Transverse colon (tissue), 4 donors: ENCODE data around the gene HDAC4. TPM values are rescaled to one million over a fixed set of nuclear protein-coding genes. Genes with fewer than 3 reads are reported as not detected.
"Not testable (repeated sequence)": the region's sequence is repeated elsewhere in the genome, so short reads cannot be mapped to it uniquely, and the experiment has no call there.

Source experiments
- DNase-seq: peaks from one replicate; pipeline ENCODE4 v3.0.0-alpha.2; 2019
- H3K27ac ChIP-seq, 4 donors: fragments of 200-600 bp; sonication (generic); 2 replicates each; pipeline ENCODE4 v1.5.1; 2016 to 2018; ENCODE audit warnings: inconsistent platforms in 4 of 4
- H3K27me3 ChIP-seq: fragments of 200-600 bp; sonication (generic); 2 replicates; pipeline ENCODE4 v1.5.1; 2017; ENCODE audit warnings: inconsistent platforms
- H3K36me3 ChIP-seq, 4 donors: fragments of 200-600 bp; sonication (generic); 2 replicates each; pipeline ENCODE4 v1.5.1; 2017 to 2019; ENCODE audit warnings: inconsistent platforms in 4 of 4
- H3K4me1 ChIP-seq, 4 donors: fragments of 200-600 bp; sonication (generic); 2 replicates each; pipeline ENCODE4 v1.5.1; 2017 to 2020; ENCODE audit warnings: inconsistent platforms in 4 of 4
- H3K4me3 ChIP-seq, 4 donors: fragments of 200-600 bp; sonication (generic); 1 replicate in 1 of 4; 2 replicates in 3 of 4; pipeline versions ENCODE4 v1.5.1 to v1.6.1; 2017 to 2019; ENCODE audit warnings: inconsistent platforms in 4 of 4
- H3K9me3 ChIP-seq, 2 donors: fragments of 200-600 bp; sonication (generic); 2 replicates each; pipeline ENCODE4 v1.5.1; 2017 to 2019; ENCODE audit warnings: inconsistent platforms in 2 of 2
- CTCF ChIP-seq, 5 experiments: fragments of 200-600 bp in 3 of 5; fragments of 450-650 bp in 2 of 5; sonication (generic) in 3 of 5; IDR thresholded peaks; 1 replicate in 2 of 5; 2 replicates in 3 of 5; pipeline ENCODE4 v1.5.1; 2016 to 2017; ENCODE audit warnings: antibody characterized with exemption in 5 of 5, inconsistent platforms in 3 of 5, mild to moderate bottlenecking in 2 of 5, moderate library complexity in 1 of 5
- EP300 ChIP-seq: sonication (generic); formaldehyde crosslinking; IDR thresholded peaks from one replicate; pipeline ENCODE4 v1.6.1; 2017; ENCODE audit warnings: antibody characterized with exemption, low read depth
- POLR2A ChIP-seq: fragments of 450-650 bp; IDR thresholded peaks from one replicate; pipeline ENCODE4 v1.6.1; 2016; ENCODE audit warnings: antibody characterized with exemption, mild to moderate bottlenecking, moderate library complexity
- POLR2AphosphoS5 ChIP-seq, 3 donors: sonication (generic); formaldehyde crosslinking; IDR thresholded peaks; one replicate each; pipeline ENCODE4 v1.6.1; 2016; ENCODE audit warnings: antibody characterized with exemption in 3 of 3
- WGBS, 2 donors: methylation state at CpG; one replicate each; pipeline ENCODE4 v1.1.5; 2018; ENCODE audit warnings: low coverage in 1 of 2; 5-methylcytosine and 5-hydroxymethylcytosine counted together
- in situ Hi-C, 4 donors: fragments of 200-750 bp; cut with MboI; loops; one replicate each; pipeline versions ENCODE4 v1.15.0 to v1.15.1; 2017; ENCODE audit warnings: low sequenced_read_pairs in 3 of 4, low pct_ligation_motif_present in 1 of 4, low pct_unique_long_range_greater_than_20kb in 1 of 4
- intact Hi-C: fragments of 100-400 bp; cut with DNase I; formaldehyde crosslinking; loops from one replicate; pipeline ENCODE4 v1.15.1; 2023; ENCODE audit warnings: low total_unique reads
- total RNA-seq, 4 donors: library from RNA; depleted of rRNA; stranded (reverse); fragments of >200 nt; gene quantifications; one replicate each; pipeline ENCODE4 v1.1.0, GENCODE V29; 2016

HDAC4 gene
- total RNA-seq, 4 donors from 2014 or later, result 33.9 to 192 (median 112) TPM

GRCh38 chr2:239039479-239039861 lies 361.4 kb downstream of the HDAC4 start:
- peaks cover 0 to 4% (median 0%) of the 10 kb centered on the region in 4 donors for H3K4me1 ChIP-seq
- DNase-seq, result no peak
- H3K36me3 ChIP-seq, result no peaks in the 10 kb centered on the region
- no peak overlapping the region for H3K27ac ChIP-seq
- no peak overlapping the region for H3K4me3 ChIP-seq
- intact Hi-C loops, result loop anchor here (10.0 kb wide), 1 partner anchor 1105 kb away; the partner anchor contains the start of gene OTOS
- no peak for TF ChIP-seq EP300
- no peak for TF ChIP-seq POLR2AphosphoS5 (IDR thresholded peaks at IDR 0.05)
- TF ChIP-seq POLR2A, result no peak
- no peak for TF ChIP-seq CTCF (IDR thresholded peaks at IDR 0.05)
- H3K27me3 ChIP-seq, result no peaks in the 10 kb centered on the region
- in situ Hi-C loops, result loop anchor here in 2 of 4 donors (10.0 to 25.0 kb wide), 2 partner anchors 845 to 948 kb away; no protein-coding TSS in a partner anchor
- H3K9me3 ChIP-seq, result no peaks in the 10 kb centered on the region
- 77% methylated on average over 11 of the region's 11 CpGs; no CpG with 5 or more reads in 1 of the 2 donors for WGBS, 2 donors

GRCh38 chr2:239038773-239039478 lies 361.9 kb downstream of the HDAC4 start:
- H3K9me3 ChIP-seq, result no peaks in the 10 kb centered on the region
- DNase-seq, result no peak

GRCh38 chr2:239038284-239038683 lies 362.5 kb downstream of the HDAC4 start:
- H3K27me3 ChIP-seq, result peaks cover 12% of the 10 kb centered on the region
- not testable (repeated sequence) for H3K36me3 ChIP-seq, H3K9me3 ChIP-seq, H3K4me3 ChIP-seq, H3K27ac ChIP-seq, DNase-seq, H3K4me1 ChIP-seq
- in situ Hi-C loops (loop anchor here in 2 of 4 donors (10.0 to 25.0 kb wide), 2 partner anchors 847 to 949 kb away; no protein-coding TSS in a partner anchor), intact Hi-C loops (loop anchor here (10.0 kb wide), 1 partner anchor 1107 kb away; the partner anchor contains the start of gene OTOS)
- WGBS, 2 donors, result 82% methylated on average over 3 of the region's 13 CpGs; no CpG with 5 or more reads in 1 of the 2 donors

More at GRCh38 chr2:239038773-239039478, 361.9 kb downstream of the HDAC4 start:
- Histone ChIP-seq H3K4me3 (no peak overlapping the region), H3K4me1 (peaks cover 0 to 4% (median 0%) of the 10 kb centered on the region in 4 donors), H3K27me3 (peaks cover 5% of the 10 kb centered on the region), H3K36me3 (no peaks in the 10 kb centered on the region), H3K27ac (no peak overlapping the region)
- TF ChIP-seq EP300, result no peak
- TF ChIP-seq POLR2AphosphoS5 (IDR thresholded peaks at IDR 0.05), result no peak
- TF ChIP-seq POLR2A, result no peak
- TF ChIP-seq CTCF (IDR thresholded peaks at IDR 0.05), result no peak
- whole genome bisulfite sequencing, 2 donors, result 75% methylated on average over 14 of the region's 14 CpGs; no CpG with 5 or more reads in 1 of the 2 donors
- in situ Hi-C loops, result loop anchor here in 2 of 4 donors (10.0 to 25.0 kb wide), 2 partner anchors 846 to 948 kb away; no protein-coding TSS in a partner anchor
- intact Hi-C loops, result loop anchor here (10.0 kb wide), 1 partner anchor 1106 kb away; the partner anchor contains the start of gene OTOS

- Histone ChIP-seq H3K27me3 (peaks cover 18% of the 10 kb centered on the region), H3K4me3 (no peak overlapping the region), H3K4me1 (peaks cover 0 to 4% (median 0%) of the 10 kb centered on the region in 4 donors), H3K36me3 (no peaks in the 10 kb centered on the region), H3K27ac (no peak overlapping the region), H3K9me3 (no peaks in the 10 kb centered on the region)
- in situ Hi-C loops (loop anchor here in 2 of 4 donors (10.0 to 25.0 kb wide), 2 partner anchors 847 to 950 kb away; no protein-coding TSS in a partner anchor), intact Hi-C loops (loop anchor here (10.0 kb wide), 1 partner anchor 1107 kb away; the partner anchor contains the start of gene OTOS)
- no peak for TF ChIP-seq EP300
- TF ChIP-seq POLR2A, result no peak
- no peak for TF ChIP-seq CTCF (IDR thresholded peaks at IDR 0.05)
- no peak for DNase-seq
- WGBS, 2 donors, result 80 to 82% methylated on average over 1 to 16 of the region's 16 CpGs
Observed at GRCh38 chr2:239037559-239037910, 363.3 kb downstream of the HDAC4 start.
